ENCODE measurements around the gene CFAP69.

DNA sequence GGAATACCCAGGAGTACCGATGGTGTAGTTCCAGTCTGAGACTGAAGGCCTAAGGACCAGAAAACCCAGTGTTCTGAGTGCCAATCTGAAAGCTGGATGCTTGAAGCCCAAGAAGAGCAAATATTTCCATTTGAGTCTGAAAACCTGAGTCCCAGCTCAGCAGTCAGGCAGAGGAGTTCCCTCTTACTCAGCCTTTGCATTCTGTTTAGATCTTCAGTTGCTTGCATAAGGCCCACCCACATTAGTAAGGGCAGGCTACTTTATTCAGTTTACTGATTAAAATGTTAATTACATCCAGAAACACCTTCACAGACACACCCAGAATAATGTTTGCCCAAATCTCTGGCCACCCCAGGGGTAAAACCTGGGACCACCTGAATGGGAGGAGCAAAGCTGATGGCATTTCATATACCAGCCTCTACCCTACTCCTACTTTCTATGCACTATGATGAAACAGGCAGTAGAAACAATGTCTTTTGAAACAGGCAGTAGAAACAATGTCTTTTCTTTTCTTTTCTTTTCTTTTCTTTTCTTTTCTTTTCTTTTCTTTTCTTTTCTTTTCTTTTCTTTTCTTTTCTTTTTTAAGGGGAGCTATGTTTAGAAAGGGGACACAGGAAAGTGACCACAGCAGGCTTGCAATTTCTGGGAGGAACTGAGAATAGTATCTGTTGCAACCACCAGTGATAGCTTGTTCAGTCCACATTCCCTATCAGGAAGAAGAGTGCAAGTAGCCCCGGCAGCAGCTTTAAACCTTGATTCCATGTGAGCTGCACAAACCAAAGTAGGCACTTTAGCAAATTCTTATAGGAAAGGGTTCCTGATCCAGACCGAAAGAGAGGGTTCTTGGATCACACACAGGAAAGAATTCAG lies 45.5 kb downstream of the CFAP69 start:
- TF ChIP-seq POLR2A (IDR thresholded peaks at IDR 0.05; ENCODE audit: low read depth, low read length) (no peak), TAF1 (IDR thresholded peaks at IDR 0.05; ENCODE audit: low read depth, low read length) (no peak), POU2F2 (IDR thresholded peaks at IDR 0.05; ENCODE audit: low read depth, low read length) (no peak), PAX5 (IDR thresholded peaks at IDR 0.05; ENCODE audit: insufficient read depth, low read length, severe bottlenecking) (no peak), POLR2AphosphoS5 (IDR thresholded peaks at IDR 0.05; ENCODE audit: low read depth, low read length) (no peak), SPI1 (IDR thresholded peaks at IDR 0.05; ENCODE audit: low read depth, low read length) (no peak)

Measured in GM12891 (cell line).